K562 (cell line): ENCODE results near the gene STAT6. TPM values are rescaled to one million over a fixed set of nuclear protein-coding genes. Genes with fewer than 3 reads are reported as not detected.
A peak's percentile ranks its signal among the peaks of the same experiment; 100 is the strongest.

Source experiments
- ARNT ChIP-seq, 2 experiments: fragments of 450-650 bp; IDR thresholded peaks; 2 replicates each; pipeline ENCODE4 v1.6.1; 2016; ENCODE audit warnings: mild to moderate bottlenecking in 1 of 2
- BRF1 ChIP-seq: IDR thresholded peaks from 3 replicates; pipeline ENCODE4 v1.6.1; 2011; ENCODE audit warnings: borderline replicate concordance, mild to moderate bottlenecking; ENCODE audit not compliant: insufficient read length; ENCODE audit errors: extremely low read depth
- DDX20 ChIP-seq: fragments of 450-650 bp; IDR thresholded peaks from 2 replicates; pipeline ENCODE4 v1.6.1; 2016; ENCODE audit warnings: missing genetic modification characterization, low read depth, mild to moderate bottlenecking, missing compliant biosample characterization, moderate library complexity
- DMBX1 ChIP-seq: fragments of 250-450 bp; sonication (Bioruptor Pico); IDR thresholded peaks from 2 replicates; pipeline ENCODE4 v1.8.0; 2022; ENCODE audit warnings: inconsistent platforms, mild to moderate bottlenecking, moderate library complexity, borderline replicate concordance
- EHMT2 ChIP-seq: fragments of 450-650 bp; IDR thresholded peaks from 2 replicates; pipeline ENCODE4 v1.6.1; 2018; ENCODE audit warnings: antibody characterized with exemption
- HNRNPK ChIP-seq: fragments of 200-400 bp; formaldehyde crosslinking; IDR thresholded peaks from one replicate; pipeline ENCODE4 v1.6.1; 2018; ENCODE audit warnings: mild to moderate bottlenecking, low read depth, low read length; ENCODE audit not compliant: poor library complexity, severe bottlenecking
- NBN ChIP-seq: fragments of 450-650 bp; IDR thresholded peaks from 2 replicates; pipeline ENCODE4 v1.6.1; 2016; ENCODE audit warnings: low read depth, mild to moderate bottlenecking
- NCOR1 ChIP-seq: fragments of 450-650 bp; IDR thresholded peaks from 2 replicates; pipeline ENCODE4 v1.6.1; 2016; ENCODE audit warnings: mild to moderate bottlenecking, moderate library complexity
- NUFIP1 ChIP-seq: fragments of 450-650 bp; IDR thresholded peaks from 2 replicates; pipeline ENCODE4 v1.6.1; 2018; ENCODE audit not compliant: partially characterized antibody
- PTRF ChIP-seq: fragments of 450-650 bp; IDR thresholded peaks from 2 replicates; pipeline ENCODE4 v1.6.1; 2016; ENCODE audit warnings: mild to moderate bottlenecking, missing genetic modification characterization, missing compliant biosample characterization
- RFX5 ChIP-seq: IDR thresholded peaks from 2 replicates; pipeline ENCODE4 v1.6.1; 2011; ENCODE audit warnings: low read depth, mild to moderate bottlenecking, improper control_type of control experiment, low read length
- RHOXF2B ChIP-seq: fragments of 250-450 bp; sonication (Bioruptor Pico); conservative IDR thresholded peaks from 2 replicates; pipeline ENCODE4 v1.5.1; 2021
- SRSF1 ChIP-seq: fragments of 200-400 bp; formaldehyde crosslinking; IDR thresholded peaks from 2 replicates; pipeline ENCODE4 v1.6.1; 2017; ENCODE audit warnings: mild to moderate bottlenecking, low read depth, low read length, moderate library complexity
- SRSF7 ChIP-seq: fragments of 200-400 bp; formaldehyde crosslinking; optimal IDR thresholded peaks from 2 replicates; pipeline ENCODE3; 2017; ENCODE audit warnings: mild to moderate bottlenecking, low read depth, low read length
- YBX1 ChIP-seq: fragments of 450-650 bp; IDR thresholded peaks from 2 replicates; pipeline ENCODE4 v1.7.1; 2016; ENCODE audit warnings: mild to moderate bottlenecking
- ZNF23 ChIP-seq: fragments of 250-450 bp; sonication (Bioruptor Pico); IDR thresholded peaks from 2 replicates; pipeline ENCODE4 v1.4.0; 2020; ENCODE audit warnings: mild to moderate bottlenecking
- ZNF263 ChIP-seq: sonication (generic); formaldehyde crosslinking; IDR thresholded peaks from 2 replicates; pipeline ENCODE4 v1.8.0; 2022; ENCODE audit warnings: mild to moderate bottlenecking, missing genetic modification reagents, borderline replicate concordance
- ZNF316 ChIP-seq: fragments of 450-650 bp; IDR thresholded peaks from 2 replicates; pipeline ENCODE4 v1.6.1; 2016
- ZNF584 ChIP-seq: fragments of 200-800 bp; sonication (Bioruptor generic); IDR thresholded peaks from 2 replicates; pipeline ENCODE4 v1.6.1; 2016; ENCODE audit warnings: low read depth, mild to moderate bottlenecking, missing genetic modification characterization, missing compliant biosample characterization
- polyA plus RNA-seq, 8 experiments: library from polyadenylated mRNA; depleted of rRNA in 4 of 8; stranded (reverse) in 5 of 8; unstranded in 3 of 8; fragments of >200 nt; fragmentation: Nextera tagmentation in 2 of 8; fragmentation: Illumina TruSeq in 1 of 8; extraction: Ambion mirVana in 2 of 8; extraction: Trizol in 1 of 8; gene quantifications; 2 replicates each; pipeline versions ENCODE4 v1.2.1 to v1.2.3, GENCODE V29; 2011 to 2014; ENCODE audit warnings: inconsistent platforms in 1 of 8, missing spikeins in 1 of 8
- total RNA-seq, 7 experiments: library from RNA; depleted of rRNA in 6 of 7; stranded (reverse); fragments of >200 nt in 6 of 7; fragmentation: Illumina TruSeq in 2 of 7; extraction: Trizol in 2 of 7; gene quantifications; 2 replicates each; pipeline versions ENCODE4 v1.2.1 to v1.2.3, GENCODE V29; 2011 to 2021; ENCODE audit warnings: low replicate concordance in 1 of 7
- TF ChIP-seq, protein P1 (sequence below): sonication (generic); formaldehyde crosslinking; IDR thresholded peaks from 2 replicates; pipeline ENCODE4 v1.8.0; 2023; ENCODE audit warnings: missing genetic modification reagents, mild to moderate bottlenecking, borderline replicate concordance
- TF ChIP-seq, protein P2 (sequence below): fragments of 450-650 bp; IDR thresholded peaks from 2 replicates; pipeline ENCODE4 v1.6.1; 2016; ENCODE audit warnings: missing biosample characterization, missing genetic modification characterization
- TF ChIP-seq, protein P3 (sequence below): conservative IDR thresholded peaks from 2 replicates; pipeline ENCODE4 v1.6.1; 2011; ENCODE audit warnings: low read depth, mild to moderate bottlenecking, low read length; ENCODE audit not compliant: control insufficient read depth

The STAT6 gene
- total and polyA plus RNA-seq, 9 of the 15 experiments (the other 6 are each of a cell fraction or from before 2014, with no cell fraction given) = 2.4 to 49.5 (median 26.5) TPM

DNA sequence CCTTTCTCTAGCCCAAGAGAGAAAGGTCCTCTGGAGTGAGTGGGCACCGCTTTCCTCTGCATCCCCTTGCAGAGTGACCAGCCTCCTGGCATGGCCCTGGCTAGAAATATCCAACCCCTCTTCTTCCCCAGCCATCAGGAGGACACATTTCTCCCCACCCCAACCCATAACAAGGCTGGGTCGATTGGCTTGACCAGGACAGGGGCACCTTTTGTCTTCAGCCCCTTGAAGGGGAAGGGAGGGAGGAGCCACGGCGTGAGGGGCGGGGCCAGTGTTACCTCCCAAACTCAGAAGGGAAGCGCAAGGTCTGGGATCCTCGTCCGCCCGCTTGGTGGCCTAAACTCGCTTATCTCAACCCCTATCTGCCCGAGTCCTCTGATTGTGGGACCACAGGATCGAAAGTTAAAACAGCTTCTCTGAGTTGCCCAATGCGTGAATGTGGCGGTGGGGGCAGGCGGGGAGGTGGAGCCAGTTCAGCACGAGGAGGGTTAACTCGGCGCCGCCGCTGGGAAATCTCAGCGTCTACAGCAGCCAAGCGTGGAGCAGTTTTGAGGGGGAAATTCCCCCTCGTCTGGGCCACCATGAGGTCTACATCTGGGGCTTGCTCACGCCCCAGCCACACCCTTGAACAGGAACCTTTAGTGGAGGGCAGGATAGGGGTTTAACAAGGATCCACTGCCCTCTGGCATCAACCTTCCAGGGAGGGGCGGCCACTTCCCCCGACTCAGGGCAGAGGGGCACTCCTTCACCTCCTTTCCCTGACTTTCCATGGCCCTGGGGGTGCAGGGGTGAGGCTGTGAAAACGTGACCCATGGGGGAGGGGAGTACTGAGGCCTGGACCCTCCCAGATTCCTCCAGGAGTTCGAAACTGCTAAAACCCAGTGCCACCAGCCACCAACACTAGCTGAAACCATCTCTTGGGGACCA, 795 bp downstream of the STAT6 start (continued):
- no peak for TF ChIP-seq DMBX1 (CRISPR knock-in tag)
- TF ChIP-seq SRSF1 = no peak
- no peak for TF ChIP-seq DDX20 (tag)
- peak; percentile 52; the same call in 1 of the 2 replicates for TF ChIP-seq NBN
- no peak for TF ChIP-seq EHMT2
- TF ChIP-seq RHOXF2B (CRISPR knock-in tag) = no peak
- no peak for TF ChIP-seq ZNF23 (CRISPR knock-in tag)
- TF ChIP-seq ZNF263 = no peak
- TF ChIP-seq ARNT (IDR thresholded peaks at IDR 0.05) = no peak
- TF ChIP-seq, protein P1, sequence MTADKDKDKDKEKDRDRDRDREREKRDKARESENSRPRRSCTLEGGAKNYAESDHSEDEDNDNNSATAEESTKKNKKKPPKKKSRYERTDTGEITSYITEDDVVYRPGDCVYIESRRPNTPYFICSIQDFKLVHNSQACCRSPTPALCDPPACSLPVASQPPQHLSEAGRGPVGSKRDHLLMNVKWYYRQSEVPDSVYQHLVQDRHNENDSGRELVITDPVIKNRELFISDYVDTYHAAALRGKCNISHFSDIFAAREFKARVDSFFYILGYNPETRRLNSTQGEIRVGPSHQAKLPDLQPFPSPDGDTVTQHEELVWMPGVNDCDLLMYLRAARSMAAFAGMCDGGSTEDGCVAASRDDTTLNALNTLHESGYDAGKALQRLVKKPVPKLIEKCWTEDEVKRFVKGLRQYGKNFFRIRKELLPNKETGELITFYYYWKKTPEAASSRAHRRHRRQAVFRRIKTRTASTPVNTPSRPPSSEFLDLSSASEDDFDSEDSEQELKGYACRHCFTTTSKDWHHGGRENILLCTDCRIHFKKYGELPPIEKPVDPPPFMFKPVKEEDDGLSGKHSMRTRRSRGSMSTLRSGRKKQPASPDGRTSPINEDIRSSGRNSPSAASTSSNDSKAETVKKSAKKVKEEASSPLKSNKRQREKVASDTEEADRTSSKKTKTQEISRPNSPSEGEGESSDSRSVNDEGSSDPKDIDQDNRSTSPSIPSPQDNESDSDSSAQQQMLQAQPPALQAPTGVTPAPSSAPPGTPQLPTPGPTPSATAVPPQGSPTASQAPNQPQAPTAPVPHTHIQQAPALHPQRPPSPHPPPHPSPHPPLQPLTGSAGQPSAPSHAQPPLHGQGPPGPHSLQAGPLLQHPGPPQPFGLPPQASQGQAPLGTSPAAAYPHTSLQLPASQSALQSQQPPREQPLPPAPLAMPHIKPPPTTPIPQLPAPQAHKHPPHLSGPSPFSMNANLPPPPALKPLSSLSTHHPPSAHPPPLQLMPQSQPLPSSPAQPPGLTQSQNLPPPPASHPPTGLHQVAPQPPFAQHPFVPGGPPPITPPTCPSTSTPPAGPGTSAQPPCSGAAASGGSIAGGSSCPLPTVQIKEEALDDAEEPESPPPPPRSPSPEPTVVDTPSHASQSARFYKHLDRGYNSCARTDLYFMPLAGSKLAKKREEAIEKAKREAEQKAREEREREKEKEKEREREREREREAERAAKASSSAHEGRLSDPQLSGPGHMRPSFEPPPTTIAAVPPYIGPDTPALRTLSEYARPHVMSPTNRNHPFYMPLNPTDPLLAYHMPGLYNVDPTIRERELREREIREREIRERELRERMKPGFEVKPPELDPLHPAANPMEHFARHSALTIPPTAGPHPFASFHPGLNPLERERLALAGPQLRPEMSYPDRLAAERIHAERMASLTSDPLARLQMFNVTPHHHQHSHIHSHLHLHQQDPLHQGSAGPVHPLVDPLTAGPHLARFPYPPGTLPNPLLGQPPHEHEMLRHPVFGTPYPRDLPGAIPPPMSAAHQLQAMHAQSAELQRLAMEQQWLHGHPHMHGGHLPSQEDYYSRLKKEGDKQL (CRISPR knock-in tag) = no peak
- TF ChIP-seq, protein P2, sequence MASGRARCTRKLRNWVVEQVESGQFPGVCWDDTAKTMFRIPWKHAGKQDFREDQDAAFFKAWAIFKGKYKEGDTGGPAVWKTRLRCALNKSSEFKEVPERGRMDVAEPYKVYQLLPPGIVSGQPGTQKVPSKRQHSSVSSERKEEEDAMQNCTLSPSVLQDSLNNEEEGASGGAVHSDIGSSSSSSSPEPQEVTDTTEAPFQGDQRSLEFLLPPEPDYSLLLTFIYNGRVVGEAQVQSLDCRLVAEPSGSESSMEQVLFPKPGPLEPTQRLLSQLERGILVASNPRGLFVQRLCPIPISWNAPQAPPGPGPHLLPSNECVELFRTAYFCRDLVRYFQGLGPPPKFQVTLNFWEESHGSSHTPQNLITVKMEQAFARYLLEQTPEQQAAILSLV (tag) = no peak
- TF ChIP-seq NCOR1 = no peak
- no peak for TF ChIP-seq NUFIP1
- no peak for TF ChIP-seq YBX1
- TF ChIP-seq RFX5 = no peak
- TF ChIP-seq, protein P3, sequence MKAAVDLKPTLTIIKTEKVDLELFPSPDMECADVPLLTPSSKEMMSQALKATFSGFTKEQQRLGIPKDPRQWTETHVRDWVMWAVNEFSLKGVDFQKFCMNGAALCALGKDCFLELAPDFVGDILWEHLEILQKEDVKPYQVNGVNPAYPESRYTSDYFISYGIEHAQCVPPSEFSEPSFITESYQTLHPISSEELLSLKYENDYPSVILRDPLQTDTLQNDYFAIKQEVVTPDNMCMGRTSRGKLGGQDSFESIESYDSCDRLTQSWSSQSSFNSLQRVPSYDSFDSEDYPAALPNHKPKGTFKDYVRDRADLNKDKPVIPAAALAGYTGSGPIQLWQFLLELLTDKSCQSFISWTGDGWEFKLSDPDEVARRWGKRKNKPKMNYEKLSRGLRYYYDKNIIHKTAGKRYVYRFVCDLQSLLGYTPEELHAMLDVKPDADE = no peak
- no peak for TF ChIP-seq BRF1
- TF ChIP-seq ZNF316 = no peak
- no peak for TF ChIP-seq PTRF
- no peak for TF ChIP-seq ZNF584
- TF ChIP-seq SRSF7 = no peak
- TF ChIP-seq HNRNPK = no peak
